22Rv1 (cell line): ENCODE measurements around the gene SCO1.

Experiments
- CTCF ChIP-seq: fragments of 450-650 bp; IDR thresholded peaks from 2 replicates; pipeline ENCODE4 v1.5.1; 2017; ENCODE audit warnings: mild to moderate bottlenecking
- ZFX ChIP-seq: fragments of 450-650 bp; IDR thresholded peaks from 2 replicates; pipeline ENCODE4 v1.6.1; 2017; ENCODE audit warnings: antibody characterized with exemption, borderline replicate concordance

DNA sequence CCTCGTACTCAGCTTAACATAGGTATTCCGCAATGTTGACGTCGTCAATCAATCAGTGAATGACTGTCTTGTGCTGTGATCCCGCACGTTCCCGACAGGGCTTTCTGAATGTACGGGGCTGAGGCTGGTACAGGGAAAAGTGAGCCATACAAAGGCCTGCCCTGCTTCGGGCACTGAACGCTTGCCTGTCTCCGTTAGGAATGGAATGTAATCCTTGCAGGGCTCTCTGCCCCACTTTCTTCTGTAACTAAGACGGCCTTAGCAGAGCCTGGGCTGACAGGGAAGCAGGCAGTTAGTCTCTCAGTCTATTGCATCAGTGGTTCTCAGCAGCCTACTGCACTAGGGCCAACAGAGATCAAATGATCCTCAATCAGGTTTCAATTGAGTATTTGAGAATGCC lies 24.0 kb downstream of the SCO1 start:
- TF ChIP-seq ZFX: no peak
- TF ChIP-seq CTCF: no peak
